Chondrocyte (in vitro differentiated cells): ENCODE results near the gene FREM3. TPM values are rescaled to one million over a fixed set of nuclear protein-coding genes. Genes with fewer than 3 reads are reported as not detected.
"Not testable (repeated sequence)": the region's sequence is repeated elsewhere in the genome, so short reads cannot be mapped to it uniquely, and the experiment has no call there.

ENCODE experiments used
- DNase-seq: peaks from one replicate; pipeline ENCODE4 v3.0.0; 2021; ENCODE audit warnings: mixed read lengths, low spot score
- H3K27ac Mint-ChIP-seq: one replicate; pipeline ENCODE4 v1.8.0; 2021; ENCODE audit warnings: mild to moderate bottlenecking, moderate library complexity, mixed read lengths; ENCODE audit not compliant: unreplicated experiment
- H3K27me3 Mint-ChIP-seq: 2 replicates; pipeline ENCODE4 v1.8.0; 2021; ENCODE audit warnings: low read depth, mixed read lengths
- H3K36me3 Mint-ChIP-seq: 2 replicates; pipeline ENCODE4 v1.8.0; 2021; ENCODE audit warnings: low read depth, mixed read lengths
- H3K4me1 Mint-ChIP-seq: 2 replicates; pipeline ENCODE4 v1.8.0; 2021; ENCODE audit warnings: low read depth, mild to moderate bottlenecking, mixed read lengths
- H3K4me3 Mint-ChIP-seq: one replicate; pipeline ENCODE4 v1.8.0; 2021; ENCODE audit warnings: mild to moderate bottlenecking, moderate library complexity, mixed read lengths; ENCODE audit not compliant: unreplicated experiment
- H3K9me3 Mint-ChIP-seq: 2 replicates; pipeline ENCODE4 v1.8.0; 2021; ENCODE audit warnings: low read depth, mixed read lengths
- total RNA-seq: library from RNA; stranded (reverse); gene quantifications from 3 replicates; pipeline ENCODE4 v1.2.1, GENCODE V29; 2021
- TF ChIP-seq, protein P1 (sequence below): fragments of 200-600 bp; sonication (generic); IDR thresholded peaks from 2 replicates; pipeline ENCODE4 v1.5.0; 2021; ENCODE audit warnings: antibody characterized with exemption, mild to moderate bottlenecking, moderate library complexity

The FREM3 gene
- total RNA-seq, 1 donor from 2014 or later = not detected

DNA sequence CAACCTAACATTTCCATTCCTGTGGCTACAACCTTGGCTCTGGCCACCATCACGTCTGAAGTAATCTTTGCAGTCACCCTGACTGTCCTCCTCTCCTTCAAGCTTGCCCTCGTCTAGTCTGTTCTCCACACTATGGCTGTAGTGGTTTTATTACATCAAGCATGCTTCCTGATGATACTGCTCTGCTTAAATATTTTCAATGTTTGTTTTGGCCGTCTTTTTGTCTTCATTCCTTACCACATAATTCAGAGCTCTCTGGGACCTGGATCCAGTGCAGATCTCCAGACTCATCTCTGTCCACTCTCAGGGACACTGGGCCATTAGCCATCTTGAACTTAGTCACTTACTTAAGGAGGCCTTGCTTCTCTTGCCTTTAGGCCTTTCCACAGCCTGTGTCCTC lies 27.7 kb upstream of the FREM3 start:
- no peak overlapping the region for H3K4me3 Mint-ChIP-seq
- no peaks in the 10 kb centered on the region for H3K9me3 Mint-ChIP-seq
- no peak overlapping the region for H3K27ac Mint-ChIP-seq
- DNase-seq = no peak
- peaks cover 6% of the 10 kb centered on the region for H3K4me1 Mint-ChIP-seq
- TF ChIP-seq, protein P1, sequence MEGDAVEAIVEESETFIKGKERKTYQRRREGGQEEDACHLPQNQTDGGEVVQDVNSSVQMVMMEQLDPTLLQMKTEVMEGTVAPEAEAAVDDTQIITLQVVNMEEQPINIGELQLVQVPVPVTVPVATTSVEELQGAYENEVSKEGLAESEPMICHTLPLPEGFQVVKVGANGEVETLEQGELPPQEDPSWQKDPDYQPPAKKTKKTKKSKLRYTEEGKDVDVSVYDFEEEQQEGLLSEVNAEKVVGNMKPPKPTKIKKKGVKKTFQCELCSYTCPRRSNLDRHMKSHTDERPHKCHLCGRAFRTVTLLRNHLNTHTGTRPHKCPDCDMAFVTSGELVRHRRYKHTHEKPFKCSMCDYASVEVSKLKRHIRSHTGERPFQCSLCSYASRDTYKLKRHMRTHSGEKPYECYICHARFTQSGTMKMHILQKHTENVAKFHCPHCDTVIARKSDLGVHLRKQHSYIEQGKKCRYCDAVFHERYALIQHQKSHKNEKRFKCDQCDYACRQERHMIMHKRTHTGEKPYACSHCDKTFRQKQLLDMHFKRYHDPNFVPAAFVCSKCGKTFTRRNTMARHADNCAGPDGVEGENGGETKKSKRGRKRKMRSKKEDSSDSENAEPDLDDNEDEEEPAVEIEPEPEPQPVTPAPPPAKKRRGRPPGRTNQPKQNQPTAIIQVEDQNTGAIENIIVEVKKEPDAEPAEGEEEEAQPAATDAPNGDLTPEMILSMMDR = no peak
- no peaks in the 10 kb centered on the region for H3K36me3 Mint-ChIP-seq
- peaks cover 11% of the 10 kb centered on the region for H3K27me3 Mint-ChIP-seq

DNA sequence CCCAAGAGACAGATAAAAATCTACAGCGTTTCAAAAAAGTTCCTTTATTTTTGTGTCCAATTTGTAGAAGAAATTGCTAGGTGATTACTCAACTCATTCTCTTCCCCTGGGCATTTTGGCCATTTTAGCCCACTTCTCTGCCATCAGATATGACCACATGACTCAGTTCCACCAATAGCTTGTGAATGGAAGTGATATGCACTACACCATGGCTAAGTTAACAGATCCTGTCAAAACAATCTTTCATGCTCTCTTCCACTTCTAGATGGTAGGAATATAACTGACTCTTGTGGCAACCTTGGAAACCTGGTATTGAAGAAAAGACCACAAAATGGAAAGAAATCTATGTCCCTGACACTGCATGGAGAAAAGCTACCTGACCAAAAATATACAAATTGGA lies 26.2 kb upstream of the FREM3 start:
- no peaks in the 10 kb centered on the region for H3K36me3 Mint-ChIP-seq
- H3K4me3 Mint-ChIP-seq = no peak overlapping the region
- H3K27me3 Mint-ChIP-seq = peaks cover 17% of the 10 kb centered on the region
- H3K4me1 Mint-ChIP-seq = peaks cover 6% of the 10 kb centered on the region
- H3K27ac Mint-ChIP-seq = no peak overlapping the region
- no peak for DNase-seq
- H3K9me3 Mint-ChIP-seq = peaks cover 3% of the 10 kb centered on the region
- TF ChIP-seq, protein P1 = no peak

DNA sequence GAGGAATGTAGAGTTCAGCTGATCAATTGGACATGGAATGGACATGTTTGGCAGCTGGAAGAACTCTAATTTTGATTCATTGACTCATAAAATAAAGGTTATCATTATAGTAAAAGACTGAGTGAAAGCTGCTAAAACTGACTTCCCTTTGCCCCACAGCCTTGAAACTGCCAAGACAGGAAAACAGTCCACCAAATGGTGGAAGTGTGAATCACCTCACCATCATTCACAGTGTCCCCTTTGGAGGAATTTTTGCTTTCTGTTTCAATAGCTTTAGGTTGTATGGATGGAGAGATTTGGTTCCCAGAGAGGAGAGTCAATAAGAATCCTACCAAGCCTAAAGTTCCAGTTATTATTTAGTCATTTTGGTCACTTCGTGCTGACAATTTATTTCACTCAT lies 20.8 kb upstream of the FREM3 start:
- Mint-ChIP-seq H3K27me3 (peaks cover 12% of the 10 kb centered on the region), H3K36me3 (no peaks in the 10 kb centered on the region), H3K9me3 (peaks cover 3% of the 10 kb centered on the region), H3K4me1 (no peaks in the 10 kb centered on the region), H3K4me3 (no peak overlapping the region), H3K27ac (no peak overlapping the region)
- TF ChIP-seq, protein P1 = no peak
- DNase-seq = no peak

DNA sequence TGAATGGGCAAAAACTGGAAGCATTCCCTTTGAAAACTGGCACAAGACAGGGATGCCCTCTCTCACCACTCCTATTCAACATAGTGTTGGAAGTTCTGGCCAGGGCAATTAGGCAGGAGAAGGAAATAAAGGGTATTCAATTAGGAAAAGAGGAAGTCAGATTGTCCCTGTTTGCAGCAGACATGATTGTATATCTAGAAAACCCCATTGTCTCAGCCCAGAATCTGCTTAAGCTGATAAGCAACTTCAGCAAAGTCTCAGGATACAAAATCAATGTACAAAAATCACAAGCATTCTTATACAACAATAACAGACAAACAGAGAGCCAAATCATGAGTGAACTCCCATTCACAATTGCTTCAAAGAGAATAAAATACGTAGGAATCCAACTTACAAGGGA lies 18.3 kb upstream of the FREM3 start:
- not testable (repeated sequence) for H3K36me3 Mint-ChIP-seq, H3K4me3 Mint-ChIP-seq, DNase-seq, H3K4me1 Mint-ChIP-seq, H3K9me3 Mint-ChIP-seq, H3K27ac Mint-ChIP-seq
- peaks cover 17% of the 10 kb centered on the region for H3K27me3 Mint-ChIP-seq

DNA sequence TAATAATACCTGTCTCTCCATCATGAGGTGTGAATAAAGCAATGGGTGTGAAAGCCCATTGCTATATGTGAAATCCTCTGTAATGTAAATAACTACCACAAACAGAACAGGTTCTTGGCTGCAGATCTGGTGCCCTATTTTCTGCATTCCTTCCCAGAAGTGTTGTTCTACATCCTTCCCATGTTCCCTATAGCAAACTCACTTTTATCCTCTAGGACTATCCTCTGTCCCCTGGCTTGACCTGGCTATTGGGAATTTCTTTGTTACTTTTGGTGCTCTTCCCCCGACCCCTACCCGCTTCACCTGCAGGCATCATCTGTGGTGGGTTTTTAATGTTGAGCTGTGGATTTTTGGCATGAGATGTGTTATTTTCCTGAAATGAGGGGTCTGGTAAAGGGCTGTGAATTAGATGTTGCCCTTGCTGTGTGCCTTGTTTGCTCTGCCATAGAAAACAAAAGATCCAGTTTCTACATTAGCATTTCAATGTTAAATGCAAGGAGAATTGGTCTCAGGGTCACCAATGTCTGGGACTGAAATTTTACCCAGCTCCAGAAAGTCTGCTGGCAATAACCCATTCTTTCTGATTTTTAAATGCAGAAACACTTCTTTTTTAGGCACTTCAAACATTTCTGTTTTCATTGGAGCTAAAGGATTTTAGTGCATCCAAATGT lies 13.6 kb upstream of the FREM3 start:
- H3K9me3 Mint-ChIP-seq = no peaks in the 10 kb centered on the region
- TF ChIP-seq, protein P1 = no peak
- H3K4me3 Mint-ChIP-seq = no peak overlapping the region
- H3K4me1 Mint-ChIP-seq = no peaks in the 10 kb centered on the region
- peaks cover 17% of the 10 kb centered on the region for H3K27me3 Mint-ChIP-seq
- no peaks in the 10 kb centered on the region for H3K36me3 Mint-ChIP-seq
- H3K27ac Mint-ChIP-seq = no peak overlapping the region
- DNase-seq = no peak

DNA sequence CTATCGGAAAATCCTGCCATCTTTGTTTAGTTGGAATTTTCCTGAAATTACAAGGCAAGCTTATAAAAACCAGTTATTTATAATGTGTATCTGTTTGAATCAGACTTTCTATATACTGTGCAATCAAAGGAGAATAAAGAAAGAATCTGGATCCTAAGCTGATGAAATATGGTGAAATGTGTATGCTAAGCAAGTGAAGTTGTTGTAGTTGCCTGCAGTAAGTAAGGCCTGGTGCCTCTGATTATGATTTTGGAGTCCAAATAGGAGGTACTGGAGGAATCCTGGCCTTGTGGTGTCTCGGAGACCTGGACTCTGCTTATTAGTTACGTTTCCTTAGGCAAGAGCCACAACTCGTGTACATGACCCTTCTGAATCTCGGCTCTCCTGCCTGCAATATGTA lies 13.1 kb upstream of the FREM3 start:
- no peaks in the 10 kb centered on the region for H3K4me1 Mint-ChIP-seq
- H3K4me3 Mint-ChIP-seq = no peak overlapping the region
- H3K27ac Mint-ChIP-seq = no peak overlapping the region

More for the DNA sequence above, 13.1 kb upstream of the FREM3 start:
- no peak for DNase-seq
- peaks cover 4% of the 10 kb centered on the region for H3K9me3 Mint-ChIP-seq
- no peaks in the 10 kb centered on the region for H3K36me3 Mint-ChIP-seq
- H3K27me3 Mint-ChIP-seq = peaks cover 17% of the 10 kb centered on the region
- TF ChIP-seq, protein P1 = no peak
